PFSK-1 (cell line): ENCODE results near the gene B4GALT2.

Experiments
- FOXP2 ChIP-seq: optimal IDR thresholded peaks from 2 replicates; pipeline ENCODE3; 2011; ENCODE audit warnings: borderline replicate concordance, control low read depth, inconsistent platforms; ENCODE audit not compliant: insufficient read depth; ENCODE audit errors: extremely low read length, extremely low read depth
- POLR2AphosphoS5 ChIP-seq: IDR thresholded peaks from 2 replicates; pipeline ENCODE4 v1.6.1; 2012; ENCODE audit warnings: low read depth, mild to moderate bottlenecking, control low read depth, low read length, moderate library complexity
- REST ChIP-seq, 2 experiments: IDR thresholded peaks; 2 replicates each; pipeline versions ENCODE4 v1.6.1 to v1.8.0; 2011 to 2012; ENCODE audit warnings: low read depth in 2 of 2, low read length in 2 of 2, control low read depth in 1 of 2, inconsistent platforms in 1 of 2, mild to moderate bottlenecking in 1 of 2, moderate library complexity in 1 of 2; ENCODE audit not compliant: insufficient read depth in 1 of 2
- SIN3A ChIP-seq: IDR thresholded peaks from 2 replicates; pipeline ENCODE4 v1.6.1; 2012; ENCODE audit warnings: mild to moderate bottlenecking, low read length, moderate library complexity, borderline replicate concordance; ENCODE audit not compliant: insufficient read depth

DNA sequence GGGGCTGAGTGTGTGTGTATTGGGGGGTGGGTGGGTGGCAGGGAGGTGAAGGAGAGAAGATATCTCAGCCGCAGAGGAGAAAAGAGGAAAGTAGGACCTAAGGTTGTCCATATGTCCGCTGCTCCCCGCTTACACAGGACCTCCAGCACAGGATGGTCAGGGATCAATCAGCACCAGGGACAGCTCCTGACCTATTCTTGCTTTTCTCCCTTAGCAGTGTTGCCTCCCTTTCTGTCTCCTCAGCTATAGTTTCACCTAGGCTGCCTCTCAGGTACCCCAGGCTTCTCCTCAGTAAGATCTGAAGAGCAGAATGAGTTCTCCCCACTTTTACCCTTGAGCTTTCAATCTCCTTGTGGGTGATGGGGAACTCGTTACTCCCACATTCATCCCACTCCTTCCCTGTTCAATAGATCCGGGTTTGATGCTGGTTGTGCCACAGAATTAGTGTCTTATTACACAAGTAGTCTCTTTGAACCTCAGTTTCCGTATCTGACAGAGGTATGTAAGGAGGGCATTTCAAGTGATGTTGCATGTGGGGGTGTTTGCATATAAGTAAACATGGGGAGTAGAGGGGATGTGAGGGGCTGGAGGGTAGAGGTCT is 10.6 kb upstream of the B4GALT2 start:
- TF ChIP-seq REST (IDR thresholded peaks at IDR 0.05; ENCODE audit: insufficient read depth in 1 of 2, low read depth in 2 of 2, low read length in 2 of 2) (peak; percentile 94 to 97), FOXP2 (no peak), POLR2AphosphoS5 (no peak), SIN3A (no peak)
